MM.1S (cell line): ENCODE results near the gene ENHO.

Source experiments
- DNase-seq: peaks from one replicate; pipeline ENCODE4 v3.0.0-alpha.2; 2015
- H2AFZ ChIP-seq: fragments of 300-600 bp; sonication (generic); 2 replicates; pipeline ENCODE4 v1.6.0; 2016; ENCODE audit warnings: antibody characterized with exemption, low read length
- H3F3A ChIP-seq: fragments of 300-600 bp; sonication (generic); 2 replicates; pipeline ENCODE4 v1.6.1; 2016; ENCODE audit warnings: mild to moderate bottlenecking, antibody characterized with exemption, low read length, moderate library complexity, mixed read lengths; ENCODE audit not compliant: insufficient read depth
- H3K27ac ChIP-seq: fragments of 300-600 bp; sonication (generic); 2 replicates; pipeline ENCODE4 v1.5.1; 2016; ENCODE audit warnings: mild to moderate bottlenecking, low read length
- H3K27me3 ChIP-seq: fragments of 300-600 bp; sonication (generic); replicated peaks from 2 replicates; pipeline ENCODE4 v1.6.0; 2016; ENCODE audit warnings: low read length; ENCODE audit not compliant: insufficient read depth
- H3K36me3 ChIP-seq: fragments of 300-600 bp; sonication (generic); replicated peaks from 2 replicates; pipeline ENCODE4 v1.6.1; 2016; ENCODE audit warnings: mild to moderate bottlenecking, low read length, mixed read lengths; ENCODE audit not compliant: insufficient read depth
- H3K4me1 ChIP-seq: fragments of 300-600 bp; sonication (generic); 2 replicates; pipeline ENCODE4 v1.6.1; 2016; ENCODE audit warnings: low read length, mixed read lengths
- H3K4me2 ChIP-seq: fragments of 300-600 bp; sonication (generic); 2 replicates; pipeline ENCODE4 v1.6.0; 2016; ENCODE audit warnings: low read depth, low read length
- H3K4me3 ChIP-seq: fragments of 300-600 bp; sonication (generic); 2 replicates; pipeline ENCODE4 v1.5.1; 2016; ENCODE audit warnings: low read length, mixed read lengths
- H3K79me2 ChIP-seq: fragments of 300-600 bp; sonication (generic); 2 replicates; pipeline ENCODE4 v1.6.1; 2016; ENCODE audit warnings: mixed run types, low read length, mixed read lengths
- H3K9ac ChIP-seq: fragments of 300-600 bp; sonication (generic); 2 replicates; pipeline ENCODE4 v1.6.1; 2016; ENCODE audit warnings: low read length, mixed read lengths
- H3K9me2 ChIP-seq: fragments of 300-600 bp; sonication (generic); replicated peaks from 2 replicates; pipeline ENCODE4 v1.6.1; 2016; ENCODE audit warnings: mild to moderate bottlenecking, low read length, mixed read lengths; ENCODE audit not compliant: insufficient read depth
- H3K9me3 ChIP-seq: fragments of 300-600 bp; sonication (generic); replicated peaks from 2 replicates; pipeline ENCODE4 v1.6.1; 2016; ENCODE audit warnings: mild to moderate bottlenecking, low read length, mixed read lengths; ENCODE audit not compliant: insufficient read depth
- H4K20me1 ChIP-seq: fragments of 300-600 bp; sonication (generic); 2 replicates; pipeline ENCODE4 v1.6.1; 2016; ENCODE audit warnings: mild to moderate bottlenecking, low read length, moderate library complexity, mixed read lengths; ENCODE audit not compliant: insufficient read depth
- CTCF ChIP-seq: fragments of 300-600 bp; sonication (generic); IDR thresholded peaks from 2 replicates; pipeline ENCODE4 v1.5.1; 2016; ENCODE audit warnings: antibody characterized with exemption, low read length, mixed read lengths
- EZH2 ChIP-seq: fragments of 300-600 bp; sonication (generic); optimal IDR thresholded peaks from 2 replicates; pipeline ENCODE3; 2017; ENCODE audit warnings: low read depth, mild to moderate bottlenecking, antibody characterized with exemption, low read length, mixed read lengths
- EZH2phosphoT487 ChIP-seq: fragments of 300-600 bp; sonication (generic); IDR thresholded peaks from 2 replicates; pipeline ENCODE4 v1.6.1; 2018; ENCODE audit warnings: antibody characterized with exemption, low read length

The ENHO gene

GRCh38 chr9:34491596-34491995 lies 31.2 kb downstream of the ENHO start:
- Histone ChIP-seq H3K9me3 (no peaks in the 10 kb centered on the region), H3K4me1 (no peaks in the 10 kb centered on the region), H2AFZ (no peak overlapping the region), H4K20me1 (no peaks in the 10 kb centered on the region), H3K36me3 (no peaks in the 10 kb centered on the region), H3K27me3 (no peaks in the 10 kb centered on the region), H3K4me3 (no peak overlapping the region), H3K79me2 (no peaks in the 10 kb centered on the region), H3K9ac (no peak overlapping the region), H3K9me2 (no peaks in the 10 kb centered on the region), H3F3A (no peaks in the 10 kb centered on the region), H3K4me2 (no peak overlapping the region), H3K27ac (no peak overlapping the region)
- DNase-seq, result no peak
- TF ChIP-seq CTCF (no peak), EZH2phosphoT487 (no peak), EZH2 (no peak)

GRCh38 chr9:34490760-34491159 lies 32.0 kb downstream of the ENHO start:
- H2AFZ ChIP-seq, result no peak overlapping the region
- no peaks in the 10 kb centered on the region for H3K4me1 ChIP-seq
- no peaks in the 10 kb centered on the region for H3K79me2 ChIP-seq
- H3K36me3 ChIP-seq, result no peaks in the 10 kb centered on the region
- no peak for DNase-seq
- no peak overlapping the region for H3K4me2 ChIP-seq
- H3K27me3 ChIP-seq, result no peaks in the 10 kb centered on the region
- no peaks in the 10 kb centered on the region for H3F3A ChIP-seq
- TF ChIP-seq EZH2phosphoT487, result no peak
- no peak for TF ChIP-seq EZH2
- no peak for TF ChIP-seq CTCF
- no peak overlapping the region for H3K9ac ChIP-seq
- H3K9me2 ChIP-seq, result no peaks in the 10 kb centered on the region
- H3K4me3 ChIP-seq, result no peak overlapping the region
- no peak overlapping the region for H3K27ac ChIP-seq
- no peaks in the 10 kb centered on the region for H3K9me3 ChIP-seq
- H4K20me1 ChIP-seq, result no peaks in the 10 kb centered on the region

GRCh38 chr9:34490360-34490759 lies 32.4 kb downstream of the ENHO start:
- Histone ChIP-seq H3K9me2 (no peaks in the 10 kb centered on the region), H3K36me3 (no peaks in the 10 kb centered on the region), H3K79me2 (no peaks in the 10 kb centered on the region), H4K20me1 (no peaks in the 10 kb centered on the region), H3K27me3 (no peaks in the 10 kb centered on the region), H2AFZ (no peak overlapping the region), H3K9ac (no peak overlapping the region), H3K27ac (no peak overlapping the region), H3K4me2 (no peak overlapping the region), H3F3A (no peaks in the 10 kb centered on the region), H3K4me3 (no peak overlapping the region), H3K9me3 (no peaks in the 10 kb centered on the region), H3K4me1 (no peaks in the 10 kb centered on the region)
- TF ChIP-seq EZH2phosphoT487 (no peak), CTCF (no peak), EZH2 (no peak)
- DNase-seq, result no peak
